HG03103 (cell line): ENCODE data around the gene TBKBP1.
"Not testable (repeated sequence)": the region's sequence is repeated elsewhere in the genome, so short reads cannot be mapped to it uniquely, and the experiment has no call there.

Experiments used
- ATAC-seq: cut with Tn5 transposase; IDR thresholded peaks from one replicate; pipeline ENCODE4 v1.9.1; 2021; ENCODE audit warnings: low read depth; ENCODE audit not compliant: unreplicated experiment

Gene TBKBP1

DNA sequence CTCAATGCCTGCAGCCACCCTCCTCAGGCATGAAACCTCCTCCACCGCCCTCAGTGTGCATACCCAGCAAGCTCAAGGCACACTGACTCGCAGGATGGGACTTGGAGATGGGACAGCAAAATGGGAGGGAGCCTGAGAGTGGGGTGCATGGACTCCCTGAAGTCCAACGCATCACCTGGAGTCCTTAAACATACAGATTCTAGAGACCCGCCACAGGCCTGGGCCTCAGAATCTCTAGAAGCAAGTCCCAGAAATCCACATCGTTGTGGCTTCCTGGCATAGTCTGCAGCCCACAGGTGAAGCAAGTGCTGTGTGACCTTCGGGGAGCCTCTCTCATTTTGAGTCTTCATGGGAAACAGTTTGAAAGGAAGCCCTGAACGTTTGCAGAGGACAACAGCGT, 35.5 kb downstream of the TBKBP1 start:
- ATAC-seq: no peak

DNA sequence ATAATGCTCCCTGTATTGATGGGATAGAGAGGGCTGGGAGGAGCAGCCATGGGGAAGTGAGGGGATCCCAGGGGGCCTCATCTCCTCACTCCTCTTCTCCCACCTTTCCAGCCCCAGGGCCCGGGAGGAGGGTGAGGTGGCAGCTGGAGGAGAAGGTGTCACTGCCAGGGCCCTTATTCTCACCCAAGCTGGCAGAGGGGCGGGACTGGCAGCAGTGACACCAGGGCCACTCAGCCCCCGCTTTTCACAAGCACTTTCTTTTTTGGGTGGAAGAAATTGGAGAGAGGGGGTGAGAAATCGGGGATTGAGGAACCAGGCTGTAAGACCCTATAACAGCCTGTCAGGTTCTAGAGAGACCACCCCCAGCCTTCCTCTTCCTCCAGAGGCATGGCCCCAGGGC, 36.7 kb downstream of the TBKBP1 start:
- ATAC-seq: no peak

DNA sequence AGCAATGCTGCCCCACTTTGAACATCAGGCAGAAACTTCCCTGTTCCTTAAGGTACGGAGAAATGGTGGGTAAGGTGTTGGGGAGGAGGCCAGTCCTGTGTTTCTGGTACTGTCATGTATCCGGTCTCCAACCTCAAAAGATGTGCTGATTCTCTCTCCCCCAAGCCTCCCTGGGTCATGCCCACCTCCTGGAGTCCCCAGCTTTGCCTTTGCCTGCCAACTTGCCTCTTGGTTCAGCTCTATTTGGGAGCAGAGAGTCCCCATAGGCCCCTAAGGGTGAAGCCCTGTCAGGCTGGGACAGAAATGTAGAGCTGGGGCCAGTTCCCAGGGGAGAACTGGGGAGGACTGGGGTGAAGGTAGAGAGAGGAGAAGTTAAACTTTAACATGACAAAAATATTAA, 37.4 kb downstream of the TBKBP1 start:
- no peak for ATAC-seq

DNA sequence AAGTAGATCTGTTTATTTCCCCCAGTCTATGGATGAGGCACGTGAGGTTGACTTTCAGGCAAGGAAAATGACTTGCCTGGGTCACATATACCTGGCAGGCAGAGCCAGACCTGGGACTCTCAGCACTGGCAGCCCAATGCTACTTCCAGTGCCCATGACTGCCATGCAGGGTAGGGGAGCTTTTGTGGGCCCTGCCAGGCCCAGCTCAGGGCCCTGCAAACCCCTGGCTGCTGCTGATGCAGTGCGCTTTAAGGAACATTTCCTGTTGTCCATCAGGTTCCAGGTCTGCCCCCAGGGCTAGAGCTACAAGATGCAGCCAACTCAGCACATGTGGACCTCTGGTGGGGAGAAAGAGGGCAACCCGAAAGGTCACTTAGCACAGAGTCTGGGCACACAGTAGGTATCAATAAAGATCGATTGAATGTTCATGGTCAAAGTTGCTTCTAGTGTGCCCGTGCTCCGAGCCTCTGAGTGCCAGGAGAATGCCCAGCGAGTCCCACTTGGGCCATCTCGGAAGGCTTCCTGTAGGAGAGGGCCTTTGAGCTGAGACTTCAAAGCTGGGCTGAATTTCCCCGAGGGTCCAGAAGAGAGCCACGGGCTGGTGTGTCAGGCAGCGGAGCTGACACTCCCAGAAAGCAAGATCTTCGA, 38.6 kb downstream of the TBKBP1 start:
- ATAC-seq: no peak

DNA sequence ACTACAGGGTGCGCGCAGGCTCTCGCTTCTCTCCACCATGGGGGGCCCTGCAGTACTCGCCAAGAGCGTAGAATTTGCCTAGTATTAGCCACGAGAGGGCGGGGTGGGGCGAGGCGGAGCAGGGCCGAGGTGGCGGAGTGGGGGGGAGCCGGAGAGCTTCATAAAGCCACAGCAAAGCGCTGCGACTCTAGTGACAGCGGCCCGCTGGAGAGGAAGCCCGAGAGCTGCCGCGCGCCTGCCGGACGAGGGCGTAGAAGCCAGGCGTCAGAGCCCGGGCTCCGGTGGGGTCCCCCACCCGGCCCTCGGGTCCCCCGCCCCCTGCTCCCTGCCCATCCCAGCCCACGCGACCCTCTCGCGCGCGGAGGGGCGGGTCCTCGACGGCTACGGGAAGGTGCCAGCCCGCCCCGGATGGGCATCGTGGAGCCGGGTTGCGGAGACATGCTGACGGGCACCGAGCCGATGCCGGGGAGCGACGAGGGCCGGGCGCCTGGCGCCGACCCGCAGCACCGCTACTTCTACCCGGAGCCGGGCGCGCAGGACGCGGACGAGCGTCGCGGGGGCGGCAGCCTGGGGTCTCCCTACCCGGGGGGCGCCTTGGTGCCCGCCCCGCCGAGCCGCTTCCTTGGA, 39.2 kb downstream of the TBKBP1 start, which contains the start of gene TBX21:
Gene TBX21 (plus strand): TSS at position 190 of the 627 bp plus-strand sequence. CDS start 219 bp downstream, at position 409.
- ATAC-seq: peak; percentile 46

DNA sequence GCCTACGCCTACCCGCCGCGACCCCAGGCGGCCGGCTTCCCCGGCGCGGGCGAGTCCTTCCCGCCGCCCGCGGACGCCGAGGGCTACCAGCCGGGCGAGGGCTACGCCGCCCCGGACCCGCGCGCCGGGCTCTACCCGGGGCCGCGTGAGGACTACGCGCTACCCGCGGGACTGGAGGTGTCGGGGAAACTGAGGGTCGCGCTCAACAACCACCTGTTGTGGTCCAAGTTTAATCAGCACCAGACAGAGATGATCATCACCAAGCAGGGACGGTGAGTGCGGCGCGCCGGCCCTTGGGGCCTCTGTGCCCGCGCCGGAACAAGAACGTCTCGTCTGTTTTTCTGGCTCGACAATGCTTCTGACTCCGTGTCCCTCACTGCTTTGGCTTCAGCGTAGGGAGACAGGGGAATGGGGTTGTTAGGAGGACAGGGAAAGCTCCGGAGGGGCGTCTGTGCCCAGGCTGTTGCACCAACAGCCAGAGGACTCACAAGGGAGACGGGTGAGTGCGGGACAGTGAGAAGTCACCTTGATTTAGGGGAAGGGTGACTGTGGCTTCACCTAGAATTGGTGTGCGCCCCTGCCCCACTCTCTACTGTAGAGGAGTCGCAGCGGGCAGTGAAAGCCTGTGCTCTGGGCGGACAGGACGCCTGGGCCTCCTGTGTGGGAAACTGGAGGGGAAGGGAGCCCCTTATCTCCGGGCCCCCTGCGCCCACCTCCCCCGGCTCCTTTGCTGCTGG, 39.9 kb downstream of the TBKBP1 start:
- ATAC-seq: no peak

DNA sequence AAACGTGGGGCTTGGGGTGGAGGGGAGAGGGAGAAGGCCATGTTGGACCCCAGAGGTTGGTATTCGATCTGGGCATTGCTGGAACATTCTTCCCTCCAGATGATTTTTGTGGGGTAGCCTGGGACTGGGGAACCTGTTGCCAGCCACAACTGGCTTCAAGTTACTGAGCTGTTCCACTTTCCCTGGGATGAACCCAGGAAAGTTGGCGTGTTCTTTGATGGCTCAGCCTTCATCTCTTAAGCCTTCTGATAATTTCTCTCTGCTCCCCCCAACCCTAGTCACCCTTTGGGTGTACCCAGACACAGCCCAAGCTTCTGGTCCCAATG, 41.1 kb downstream of the TBKBP1 start:
- no peak for ATAC-seq

DNA sequence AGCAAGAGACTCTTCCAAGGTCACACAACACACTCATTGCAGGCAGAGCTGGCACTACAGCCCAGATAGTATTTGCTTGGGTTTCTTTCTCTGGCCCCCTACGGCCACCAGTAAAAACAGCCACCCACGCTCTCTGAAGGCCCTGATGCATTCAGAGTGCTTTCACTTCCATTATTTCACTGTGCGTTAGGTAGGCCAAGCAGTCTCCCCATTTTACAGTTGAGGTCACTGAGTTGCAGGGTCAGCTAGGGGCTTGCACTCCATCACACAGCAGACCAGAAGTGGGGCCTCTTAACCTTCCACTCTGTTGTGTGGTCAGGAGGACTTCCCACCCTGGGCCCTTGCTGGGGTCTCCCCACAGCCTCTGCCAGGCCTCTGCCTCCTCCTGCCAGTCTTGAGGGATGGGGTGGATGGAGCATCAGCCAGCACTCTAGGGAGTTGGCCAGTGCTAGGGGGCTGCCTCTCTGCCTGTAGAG, 41.6 kb downstream of the TBKBP1 start:
- no peak for ATAC-seq

DNA sequence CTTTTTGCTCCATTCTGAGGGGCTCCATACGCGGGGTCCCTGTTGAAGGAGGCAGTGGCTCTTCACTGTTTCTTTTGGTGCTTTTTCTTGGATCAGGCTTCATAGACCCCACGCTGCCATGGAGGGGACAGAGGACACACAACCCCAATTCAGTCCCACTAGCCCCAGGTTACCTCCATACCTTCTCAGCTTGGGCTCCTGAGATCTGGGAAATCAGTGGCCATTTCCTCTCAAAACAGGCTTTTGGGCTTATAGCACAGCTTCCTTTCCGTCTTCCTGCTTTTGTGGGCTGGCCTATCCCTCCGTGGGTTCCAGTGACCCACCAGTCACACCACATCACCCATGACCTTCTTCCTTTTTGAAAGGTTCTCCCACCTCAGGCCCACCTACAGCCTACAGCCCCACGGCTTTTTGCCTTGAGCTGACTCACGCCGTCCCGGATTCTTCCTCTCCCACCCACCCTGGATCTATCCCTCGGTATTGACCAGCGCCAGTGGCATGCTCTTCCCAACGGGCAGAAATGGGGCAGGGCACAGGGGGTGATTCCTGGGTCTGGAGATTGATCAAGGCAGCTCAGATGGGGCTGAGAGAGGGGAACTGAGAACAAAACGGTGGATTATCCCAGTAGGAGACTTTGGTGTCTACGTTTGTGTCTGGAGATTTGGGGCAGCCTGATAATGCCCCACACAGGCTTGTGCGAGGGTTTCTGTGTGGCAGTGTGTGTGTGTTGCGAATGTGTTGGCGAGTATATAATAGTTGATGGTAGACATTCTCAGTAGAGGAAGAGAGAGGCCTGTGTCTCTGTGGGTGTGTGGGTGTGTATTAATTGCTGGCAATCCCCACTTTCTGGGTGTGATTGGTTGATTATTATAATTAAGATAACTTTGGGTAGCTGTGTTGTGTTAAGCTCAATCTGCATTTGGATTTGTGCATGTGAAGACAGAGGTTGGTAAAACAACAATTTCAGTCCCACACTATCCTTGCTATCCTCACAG, 42.8 kb downstream of the TBKBP1 start:
- ATAC-seq: no peak

DNA sequence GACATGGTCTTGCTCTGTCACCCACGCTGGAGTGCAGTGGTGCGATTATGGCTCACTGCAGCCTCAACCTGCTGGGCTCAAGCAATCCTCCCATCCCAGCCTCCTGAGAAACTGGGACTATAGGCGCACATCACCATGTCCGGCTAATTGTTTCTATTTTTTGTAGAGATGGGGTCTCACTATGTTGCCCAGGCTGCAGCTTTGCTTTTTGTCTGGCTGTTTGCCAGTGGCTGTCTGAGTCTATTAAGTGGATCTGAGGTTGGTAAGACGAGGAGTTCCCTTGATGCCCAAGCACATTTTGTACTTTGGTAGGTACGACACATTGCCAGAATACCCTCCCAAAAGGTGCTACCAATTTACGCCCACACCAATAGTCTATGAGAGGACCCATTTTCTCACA, 44.2 kb downstream of the TBKBP1 start:
- no peak for ATAC-seq

DNA sequence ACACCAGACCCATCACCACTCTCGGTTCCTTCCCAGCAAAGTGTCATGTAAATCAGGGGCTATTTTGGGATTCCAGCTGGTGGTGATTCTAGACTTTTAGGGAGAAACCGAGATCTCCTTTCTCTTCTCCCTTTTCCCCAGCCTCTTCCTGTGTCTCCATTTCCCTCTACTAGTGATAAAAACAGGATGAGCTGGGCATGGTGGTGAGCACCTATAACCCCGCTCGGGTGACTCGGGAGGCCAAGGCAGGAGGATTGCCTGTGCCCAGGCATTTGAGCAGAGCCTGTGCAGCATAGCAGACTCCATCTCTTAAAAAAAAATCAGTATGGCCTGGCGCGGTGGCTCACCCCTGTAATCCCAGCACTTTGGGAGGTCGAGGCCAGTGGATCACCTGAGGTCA, 45.2 kb downstream of the TBKBP1 start:
- ATAC-seq: no peak

DNA sequence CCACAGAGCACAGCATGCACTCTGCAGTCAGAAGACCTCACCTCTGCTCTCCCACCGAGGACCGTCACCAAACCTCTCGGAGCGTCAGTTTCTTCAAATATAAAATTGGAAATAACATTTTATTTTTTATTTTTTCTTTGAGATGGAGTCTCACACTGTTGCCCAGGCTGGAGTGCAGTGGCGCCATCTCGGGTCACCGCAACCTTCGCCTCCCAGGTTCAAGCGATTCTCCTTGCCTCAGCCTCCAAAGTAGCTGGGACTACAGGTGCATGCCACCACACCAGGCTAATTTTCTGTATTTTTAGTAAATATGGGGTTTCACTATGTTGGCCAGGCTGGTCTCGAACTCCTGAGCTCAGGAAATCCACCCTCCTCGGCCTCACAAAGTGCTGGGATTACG, 46.0 kb downstream of the TBKBP1 start:
- not testable (repeated sequence) for ATAC-seq

DNA sequence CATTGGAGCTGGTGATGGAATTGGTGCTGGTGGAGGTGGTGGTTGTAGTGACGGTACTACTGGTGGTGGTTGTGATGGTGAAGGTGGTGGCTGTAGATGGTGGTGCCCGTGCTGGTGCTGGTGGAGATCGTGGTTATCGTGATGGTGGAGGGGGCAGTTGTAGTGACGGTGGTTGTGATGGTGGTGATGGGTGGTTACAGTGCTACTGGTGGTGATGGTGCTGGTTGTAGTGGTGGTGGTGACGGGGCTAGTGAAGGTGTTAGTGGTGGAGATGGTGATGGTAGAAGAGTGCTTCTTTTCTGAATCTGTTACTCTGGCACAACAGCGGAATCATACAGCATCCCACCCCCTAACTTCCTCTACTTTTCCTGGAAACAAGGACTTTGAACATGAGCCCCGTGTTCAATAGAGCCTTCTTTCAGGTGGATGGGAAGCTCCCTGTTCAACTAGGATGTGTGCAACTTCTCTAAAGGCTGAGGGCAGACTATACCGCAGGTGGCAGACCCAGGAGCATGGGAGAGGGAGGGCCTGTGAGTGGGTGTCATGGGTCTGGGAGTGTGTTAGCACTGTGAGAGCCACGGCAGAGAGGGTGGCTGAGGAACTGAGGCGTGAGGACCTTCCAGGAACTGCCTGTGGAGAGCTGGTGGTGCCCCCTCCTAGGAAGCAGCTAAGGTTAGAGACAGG, 47.3 kb downstream of the TBKBP1 start:
- ATAC-seq: no peak

DNA sequence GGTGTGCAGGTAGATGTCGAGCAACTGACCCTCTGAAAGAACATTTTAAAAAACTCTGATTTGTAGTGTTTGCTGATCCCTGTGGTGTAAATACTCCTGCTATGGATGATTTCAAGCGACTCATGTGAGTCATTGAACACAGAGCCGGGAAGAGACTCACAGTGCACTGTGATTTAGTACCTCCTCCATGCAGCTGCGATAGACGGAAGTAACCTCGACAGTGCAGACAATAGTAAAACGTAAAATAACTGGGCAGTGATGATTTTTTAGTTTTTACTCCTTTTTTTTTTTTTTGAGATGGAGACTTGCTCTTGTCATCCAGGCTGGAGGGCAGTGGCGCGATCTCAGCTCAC, 47.8 kb downstream of the TBKBP1 start:
- ATAC-seq: no peak

DNA sequence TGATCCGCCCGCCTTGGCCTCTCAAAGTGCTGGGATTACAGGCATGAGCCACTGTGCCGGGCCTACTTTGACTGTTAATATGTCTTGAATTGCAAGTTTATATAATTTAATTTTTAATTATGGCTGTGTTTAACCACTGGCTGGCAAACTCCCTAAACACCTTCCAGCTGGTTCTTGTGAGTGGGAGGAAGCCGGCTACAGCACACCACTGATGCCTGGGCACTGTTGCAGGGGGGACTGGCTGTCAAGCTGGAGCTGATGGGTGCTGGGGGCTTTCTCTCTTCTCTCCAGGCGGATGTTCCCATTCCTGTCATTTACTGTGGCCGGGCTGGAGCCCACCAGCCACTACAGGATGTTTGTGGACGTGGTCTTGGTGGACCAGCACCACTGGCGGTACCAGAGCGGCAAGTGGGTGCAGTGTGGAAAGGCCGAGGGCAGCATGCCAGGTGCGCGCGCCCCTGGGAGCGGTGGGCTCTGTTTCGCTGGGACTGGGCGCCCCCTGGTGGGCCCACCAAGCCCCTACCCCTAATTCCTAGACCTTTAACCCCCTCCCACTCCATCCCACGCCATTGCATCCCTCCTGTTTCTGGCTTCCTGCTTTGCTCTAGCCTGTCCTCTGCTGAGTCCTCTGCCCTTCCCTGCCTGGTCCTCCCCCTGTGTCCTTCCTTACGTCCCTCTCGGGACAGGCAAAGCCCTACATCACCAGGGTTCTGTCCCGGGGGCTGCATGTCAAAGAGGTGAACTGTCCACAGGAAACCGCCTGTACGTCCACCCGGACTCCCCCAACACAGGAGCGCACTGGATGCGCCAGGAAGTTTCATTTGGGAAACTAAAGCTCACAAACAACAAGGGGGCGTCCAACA, 48.6 kb downstream of the TBKBP1 start:
- no peak for ATAC-seq

DNA sequence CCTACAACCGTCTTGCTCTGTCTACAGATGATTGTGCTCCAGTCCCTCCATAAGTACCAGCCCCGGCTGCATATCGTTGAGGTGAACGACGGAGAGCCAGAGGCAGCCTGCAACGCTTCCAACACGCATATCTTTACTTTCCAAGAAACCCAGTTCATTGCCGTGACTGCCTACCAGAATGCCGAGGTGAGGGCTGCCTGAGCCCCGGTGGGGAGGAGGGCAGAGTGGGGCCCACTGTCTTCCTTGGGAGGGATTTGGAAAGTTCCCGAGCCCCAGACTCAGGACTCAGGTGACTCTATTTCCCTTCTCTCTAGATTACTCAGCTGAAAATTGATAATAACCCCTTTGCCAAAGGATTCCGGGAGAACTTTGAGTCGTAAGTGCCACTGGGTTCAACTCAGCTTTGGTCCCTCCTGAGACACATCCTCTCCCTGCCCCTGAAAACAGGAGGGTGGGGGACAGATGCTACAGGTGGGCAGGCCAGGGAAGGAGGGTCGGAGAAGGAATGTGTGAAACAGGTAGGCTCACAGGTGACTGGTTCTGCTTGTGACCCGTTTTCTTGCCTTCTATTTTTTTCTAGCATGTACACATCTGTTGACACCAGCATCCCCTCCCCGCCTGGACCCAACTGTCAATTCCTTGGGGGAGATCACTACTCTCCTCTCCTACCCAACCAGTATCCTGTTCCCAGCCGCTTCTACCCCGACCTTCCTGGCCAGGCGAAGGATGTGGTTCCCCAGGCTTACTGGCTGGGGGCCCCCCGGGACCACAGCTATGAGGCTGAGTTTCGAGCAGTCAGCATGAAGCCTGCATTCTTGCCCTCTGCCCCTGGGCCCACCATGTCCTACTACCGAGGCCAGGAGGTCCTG, 50.4 kb downstream of the TBKBP1 start:
- ATAC-seq: no peak

DNA sequence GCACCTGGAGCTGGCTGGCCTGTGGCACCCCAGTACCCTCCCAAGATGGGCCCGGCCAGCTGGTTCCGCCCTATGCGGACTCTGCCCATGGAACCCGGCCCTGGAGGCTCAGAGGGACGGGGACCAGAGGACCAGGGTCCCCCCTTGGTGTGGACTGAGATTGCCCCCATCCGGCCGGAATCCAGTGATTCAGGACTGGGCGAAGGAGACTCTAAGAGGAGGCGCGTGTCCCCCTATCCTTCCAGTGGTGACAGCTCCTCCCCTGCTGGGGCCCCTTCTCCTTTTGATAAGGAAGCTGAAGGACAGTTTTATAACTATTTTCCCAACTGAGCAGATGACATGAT, 51.0 kb downstream of the TBKBP1 start:
- ATAC-seq: no peak

DNA sequence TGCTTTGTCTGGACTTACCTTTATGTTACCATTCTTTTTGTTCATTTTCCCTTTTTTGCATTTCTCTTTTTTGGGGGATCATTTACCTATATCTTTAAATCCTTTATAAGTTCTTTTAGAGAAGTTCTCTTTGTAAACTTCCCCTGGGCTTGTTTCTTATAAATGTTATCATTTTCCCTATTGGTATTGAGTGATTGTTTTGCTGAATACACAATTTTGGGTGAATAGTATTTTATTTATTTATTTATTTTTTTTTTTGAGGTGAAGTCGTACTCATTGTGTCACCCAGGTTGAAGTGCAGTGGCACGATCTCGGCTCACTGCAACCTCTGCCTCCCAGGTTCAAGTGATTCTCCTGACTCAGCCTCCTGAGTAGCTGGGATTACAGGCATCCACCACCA, 57.5 kb downstream of the TBKBP1 start:
- no peak for ATAC-seq
